Stimulated activated CD8-positive, alpha-beta memory T cell treated with anti-CD3 and anti-CD28 coated beads, Interleukin-4, amount 100 ng/mL, for 24 hours (primary cell): ENCODE measurements around the gene ASPG.

Experiments
- DNase-seq: peaks from one replicate; pipeline ENCODE4 v3.0.0-alpha.2; 2020; ENCODE audit warnings: low read depth

Gene ASPG

GRCh38 chr14:104136472-104137296 lies 51.2 kb downstream of the ASPG start:
- no peak for DNase-seq

DNA sequence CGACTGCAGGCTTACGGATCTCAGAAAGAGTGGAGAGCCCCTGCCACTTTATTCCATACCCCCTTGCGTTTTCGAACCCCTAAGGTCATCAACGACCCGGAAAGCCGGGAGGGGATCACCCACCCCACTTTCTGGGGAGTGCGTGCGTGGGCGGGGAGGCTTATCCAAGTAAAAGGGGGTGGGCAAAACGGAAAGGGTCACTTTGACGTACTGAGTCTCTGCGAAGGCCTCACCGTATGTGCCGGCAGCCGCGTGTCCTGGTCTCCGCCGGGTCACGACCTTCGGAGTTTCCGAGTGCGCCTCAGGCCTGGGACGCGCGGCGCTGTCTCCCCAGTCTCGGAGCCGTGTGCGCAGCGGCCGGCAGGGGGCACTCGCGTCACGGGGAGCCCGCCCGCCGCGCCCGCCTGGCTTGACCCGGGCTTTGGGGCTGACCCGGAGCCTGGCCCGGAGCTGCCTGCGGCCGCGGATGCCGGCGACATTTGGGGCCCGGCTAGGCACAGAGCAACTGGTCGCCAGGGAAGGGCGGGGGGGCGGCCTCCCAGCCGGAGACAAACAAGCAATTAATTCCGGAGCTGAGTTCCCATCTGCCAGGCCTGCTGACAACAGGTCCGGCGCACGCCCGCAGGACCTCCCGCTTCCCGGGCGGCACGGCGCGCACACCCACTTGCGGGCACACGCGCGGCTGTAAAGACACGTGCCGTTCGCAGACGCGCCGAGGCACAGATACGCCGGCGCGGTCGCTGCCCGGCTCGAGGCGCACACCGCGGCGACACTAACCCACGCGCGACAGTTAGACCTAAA lies 52.0 kb downstream of the ASPG start:
- DNase-seq: peak; percentile 52

DNA sequence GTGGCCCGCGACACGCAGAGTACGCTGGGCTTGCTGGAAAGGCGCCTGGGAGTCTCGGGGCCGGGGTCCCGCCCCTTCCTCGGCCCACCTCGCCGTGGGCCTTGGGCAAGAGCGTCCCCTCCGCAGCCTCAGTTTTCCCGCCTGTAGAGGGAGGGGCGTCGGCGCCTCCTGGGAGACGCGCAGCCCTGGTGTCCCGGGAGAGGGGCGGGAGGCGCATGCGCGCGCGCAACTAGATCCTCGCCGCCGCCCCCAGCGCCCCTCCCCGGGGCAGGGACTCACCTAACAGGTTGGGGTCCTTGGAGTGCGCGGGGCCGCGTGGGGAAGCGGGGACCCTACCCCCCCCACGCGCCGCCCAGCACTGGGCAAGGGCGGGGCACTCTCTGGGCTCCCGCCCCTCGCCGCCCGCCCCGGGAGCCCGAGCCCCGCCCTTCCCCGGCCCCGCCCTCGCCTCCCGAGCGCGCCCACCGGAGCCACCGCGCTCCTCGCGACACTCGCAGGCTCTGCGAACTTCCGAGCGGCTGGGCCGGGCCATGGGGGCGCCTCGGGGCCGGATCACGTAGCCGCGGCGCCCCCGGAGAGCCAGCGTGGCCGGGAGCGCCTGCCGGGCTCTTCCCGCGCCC lies 52.7 kb downstream of the ASPG start, which contains the start of gene KIF26A:
Gene KIF26A (plus strand): TSS at position 490 of the 620 bp plus-strand sequence. CDS start 136 bp downstream, outside the sequence.
- peak; percentile 31 for DNase-seq

GRCh38 chr14:104138718-104139459 lies 53.4 kb downstream of the ASPG start:
- DNase-seq: no peak

- no peak for DNase-seq
Measured at GRCh38 chr14:104139460-104140212, 54.1 kb downstream of the ASPG start.

DNA sequence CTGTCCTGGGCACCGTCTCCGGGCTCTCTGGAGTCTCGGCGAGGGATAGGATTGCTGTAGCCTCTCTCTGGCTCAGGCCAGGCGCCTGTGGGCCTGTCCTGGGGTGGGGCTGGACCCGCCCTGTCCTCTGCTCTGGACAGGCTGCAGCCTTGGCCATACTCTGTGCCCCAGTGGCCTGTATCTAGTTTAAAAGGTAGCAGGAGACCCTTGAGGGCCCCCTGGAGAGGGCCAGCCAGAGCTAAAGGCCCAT lies 54.6 kb downstream of the ASPG start:
- no peak for DNase-seq

DNA sequence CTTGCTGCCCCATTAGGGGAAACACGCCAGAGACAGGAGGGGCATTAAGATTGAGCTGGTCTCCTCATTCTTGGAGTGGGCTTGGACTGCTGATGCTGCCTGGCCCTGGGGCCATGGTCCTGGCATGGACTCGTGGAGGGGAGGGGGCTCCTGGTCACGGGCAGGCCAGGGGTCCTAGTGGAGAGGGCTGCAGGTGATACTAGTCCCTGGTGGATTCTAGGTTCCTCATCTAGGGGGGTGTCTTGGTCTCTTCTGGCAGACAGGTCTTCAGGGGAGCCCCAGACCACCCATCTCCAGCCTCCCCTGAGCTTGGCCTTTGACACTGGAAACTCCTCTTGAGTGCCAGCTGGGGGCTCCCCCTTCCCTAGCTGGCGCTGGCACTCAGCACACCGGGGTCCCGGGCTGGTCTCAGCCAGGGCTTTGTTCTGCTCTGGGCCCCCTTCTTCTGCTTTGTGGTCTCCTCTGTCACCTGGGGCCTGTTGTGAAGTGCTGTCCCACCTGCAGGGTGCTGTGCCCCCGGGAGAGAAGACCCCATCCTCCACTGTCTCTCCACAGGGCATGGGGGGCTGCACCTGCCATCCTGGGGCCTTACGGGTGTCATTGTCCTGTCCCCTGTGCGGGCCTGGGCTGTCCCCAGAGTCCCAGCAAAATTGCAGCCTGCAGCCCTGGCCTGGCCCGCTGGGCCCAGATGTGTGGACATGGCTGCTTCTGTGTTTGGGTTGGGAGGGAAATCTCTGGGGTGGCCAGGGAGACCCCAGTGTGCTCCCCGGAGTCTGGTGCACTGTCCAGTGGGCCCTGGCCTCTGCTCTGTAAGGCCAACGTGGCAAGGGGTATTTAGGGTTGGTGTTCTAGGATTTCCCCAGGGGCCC lies 55.2 kb downstream of the ASPG start:
- DNase-seq: no peak

DNA sequence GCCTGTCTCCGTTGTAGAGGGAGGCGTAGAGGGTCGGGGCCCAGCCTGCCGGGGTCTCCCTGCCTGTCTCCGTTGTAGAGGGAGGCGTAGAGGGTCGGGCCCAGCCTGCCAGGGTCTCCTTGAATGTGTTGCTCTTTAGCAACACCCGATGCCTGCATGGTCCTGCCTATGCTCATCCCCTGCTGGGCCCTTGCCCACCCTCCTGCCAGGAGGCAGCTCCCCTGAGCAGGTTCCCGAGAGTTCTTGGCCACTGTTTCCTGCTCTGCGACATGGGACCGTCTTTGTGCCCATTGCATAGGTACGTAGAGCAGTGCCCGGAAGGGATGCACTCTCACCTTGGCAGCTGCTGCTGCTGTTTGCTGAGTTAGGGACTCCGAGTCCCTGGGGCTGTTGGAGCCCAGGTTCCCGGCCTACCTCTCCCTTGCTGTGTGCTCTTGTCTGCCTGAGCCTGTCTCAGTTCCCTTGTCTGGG lies 56.2 kb downstream of the ASPG start:
- DNase-seq: no peak

DNA sequence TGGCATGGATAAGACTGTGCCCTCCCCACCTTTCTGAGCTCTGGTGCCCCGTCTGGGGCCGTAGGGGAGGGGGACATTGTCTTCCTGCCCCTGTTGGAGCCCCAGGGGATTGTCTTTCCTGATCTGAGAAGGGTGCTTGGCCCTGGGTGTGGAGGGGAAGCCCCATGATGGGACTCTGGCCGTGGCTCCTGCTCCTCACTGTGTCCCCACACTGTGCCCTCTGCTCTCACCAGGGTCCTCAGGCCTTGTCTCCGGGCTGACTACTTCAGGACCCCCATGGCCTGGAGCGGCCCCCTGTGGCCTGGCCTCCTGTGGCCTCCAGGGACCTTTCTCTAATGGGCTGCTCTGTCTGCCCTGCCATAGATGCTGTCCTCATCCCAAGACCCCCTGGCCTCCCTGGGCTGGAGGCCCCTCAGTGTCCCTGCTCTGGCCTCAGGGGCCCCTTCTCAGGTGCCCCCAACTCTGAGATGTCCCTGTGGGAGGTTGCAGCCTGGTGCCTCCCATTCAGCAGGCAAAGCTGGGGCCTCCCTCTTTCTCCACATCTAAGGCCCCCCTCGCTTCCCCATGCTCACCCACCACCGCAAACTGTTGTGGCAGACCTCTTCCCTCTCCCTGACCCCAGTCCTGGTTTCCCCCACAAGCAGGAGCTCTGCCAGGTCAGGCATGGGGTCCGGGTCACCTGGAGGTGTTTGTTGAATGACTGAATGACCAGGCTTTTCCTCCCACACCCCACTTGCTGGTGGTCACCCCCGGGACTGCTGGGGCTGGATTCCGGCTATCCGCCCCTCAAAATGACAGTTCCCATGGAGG lies 56.8 kb downstream of the ASPG start:
- no peak for DNase-seq

DNA sequence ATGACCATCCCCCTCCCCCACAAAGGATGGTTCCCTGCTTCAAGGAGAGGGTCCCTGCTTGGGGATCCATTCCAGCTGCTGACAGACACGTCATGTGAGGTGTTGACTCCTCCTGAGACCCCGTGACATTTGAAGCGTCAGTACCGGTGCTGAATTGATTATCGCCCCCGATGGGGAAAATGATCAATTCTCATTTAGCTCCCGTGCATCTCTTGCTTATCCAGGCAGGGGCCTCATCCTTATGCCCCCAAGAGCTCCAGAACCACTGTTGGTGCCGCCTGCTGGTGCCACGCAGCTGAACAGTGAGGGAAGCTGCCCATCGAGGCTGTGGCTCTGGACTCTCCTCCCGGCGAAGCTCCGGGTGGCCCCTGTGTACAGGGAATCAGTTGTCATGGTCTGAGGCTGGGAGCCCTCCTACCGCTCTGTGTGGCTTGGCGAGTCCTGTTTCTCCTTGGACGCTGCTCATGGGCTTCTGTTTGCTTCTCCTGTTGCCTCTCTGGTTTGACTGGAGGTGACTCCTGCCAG lies 57.5 kb downstream of the ASPG start:
- no peak for DNase-seq

- no peak for DNase-seq
Measured at GRCh38 chr14:104143521-104144452, 58.3 kb downstream of the ASPG start.

DNA sequence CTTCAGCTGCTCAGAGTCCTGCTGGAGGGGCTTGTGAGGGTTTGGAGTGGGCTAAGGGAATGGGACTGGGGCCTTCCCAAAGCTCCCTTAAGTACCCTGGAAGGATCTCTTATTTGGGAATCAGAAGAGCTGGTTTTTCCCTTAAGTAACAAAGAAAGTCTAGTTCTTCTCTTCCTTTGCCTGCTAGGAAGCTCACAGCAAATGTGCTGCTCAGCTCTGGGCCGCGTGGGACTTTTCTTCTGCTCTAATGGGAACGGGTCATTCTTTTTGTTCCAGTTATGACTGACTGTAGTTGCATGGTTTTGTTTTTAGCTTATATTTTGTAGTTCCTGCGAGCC lies 58.9 kb downstream of the ASPG start:
- no peak for DNase-seq

GRCh38 chr14:104144911-104145825 lies 59.7 kb downstream of the ASPG start:
- DNase-seq: no peak

DNA sequence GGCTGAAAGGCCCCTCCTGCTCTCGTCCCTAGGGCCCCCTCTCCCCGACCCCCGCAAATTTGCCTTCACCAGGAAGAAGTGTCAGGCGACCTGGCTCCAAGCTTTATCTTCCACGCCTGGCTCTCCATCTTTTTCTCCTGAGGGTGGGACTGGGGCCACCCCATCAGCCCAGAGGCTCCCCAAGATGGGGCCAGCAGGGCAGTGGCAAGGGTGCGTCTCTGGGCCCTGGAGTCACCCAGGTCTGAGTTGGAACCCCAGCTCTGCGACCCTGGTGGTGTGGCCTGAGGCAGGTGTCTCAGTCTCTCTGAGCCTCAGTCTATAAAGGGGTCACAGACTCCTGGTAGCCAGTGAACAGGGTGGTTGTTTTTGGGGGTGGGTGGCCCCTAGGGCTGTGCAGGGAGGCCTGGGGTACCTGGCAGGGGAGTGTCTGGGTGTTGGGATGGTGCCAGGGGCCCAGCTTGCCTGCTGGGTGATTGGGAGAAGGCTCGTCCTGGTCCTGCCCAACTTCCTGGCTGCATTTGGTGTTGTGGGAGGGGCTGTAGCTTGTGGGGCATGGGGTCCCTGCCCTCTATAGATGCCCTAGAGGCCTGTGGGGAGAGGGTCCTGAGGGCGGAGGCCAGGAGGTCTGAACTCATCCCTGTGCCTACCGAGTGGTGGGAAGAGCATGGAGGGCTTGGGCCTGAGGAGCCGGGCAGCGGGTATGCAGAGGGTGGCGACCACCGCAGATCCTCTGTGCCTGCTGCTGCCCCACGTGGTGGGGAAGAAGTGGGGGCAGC lies 60.5 kb downstream of the ASPG start:
- no peak for DNase-seq

- no peak for DNase-seq
Measured at GRCh38 chr14:104146651-104147345, 61.3 kb downstream of the ASPG start.
